Stimulated activated CD8-positive, alpha-beta memory T cell treated with anti-CD3 and anti-CD28 coated beads, Interleukin-4, amount 100 ng/mL, for 4 hours (primary cell): ENCODE measurements around the gene CPLX4.

Experiments used
- DNase-seq, 2 donors: peaks; one replicate each; pipeline ENCODE4 v3.0.0-alpha.2; 2020; ENCODE audit warnings: low read depth in 2 of 2, low spot score in 1 of 2

Gene CPLX4

DNA sequence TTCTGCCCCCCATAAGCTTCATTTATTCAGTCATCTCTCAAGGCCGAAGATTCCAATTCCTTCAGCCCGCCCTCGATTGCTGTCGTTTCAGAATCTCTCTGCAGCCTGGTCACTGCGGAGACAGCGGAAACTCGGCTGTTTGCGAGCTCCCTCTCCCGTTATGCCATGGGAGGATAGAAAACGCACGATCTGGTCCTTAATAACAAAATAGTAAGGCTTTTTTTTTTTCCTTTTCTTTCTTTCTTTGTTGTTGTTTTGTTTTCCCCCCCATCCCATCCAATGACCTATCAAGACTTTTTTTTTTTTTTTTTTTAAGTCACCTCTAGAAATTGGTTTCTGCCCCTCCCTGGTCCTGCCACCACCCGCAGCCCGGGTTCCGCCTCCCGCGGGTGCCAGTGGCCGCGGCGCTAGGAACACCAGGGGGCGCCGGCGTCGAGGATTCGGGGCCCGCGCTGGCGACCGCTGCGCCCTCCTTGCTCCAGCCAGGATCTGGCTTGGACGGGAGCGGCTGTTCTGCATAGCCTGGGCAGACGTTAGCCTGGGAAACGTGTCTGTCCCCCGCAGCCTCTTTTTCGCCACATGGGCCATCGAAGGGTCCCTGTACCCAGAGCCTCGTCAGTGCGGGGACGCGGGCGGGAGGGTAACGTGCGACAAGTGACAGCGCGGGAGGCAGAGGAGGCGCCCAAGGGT is 10.1 kb downstream of the CPLX4 start:
- peak; percentile 16 to 41 for DNase-seq

GRCh38 chr18:59306640-59307039 is 11.8 kb downstream of the CPLX4 start:
- no peak for DNase-seq

- DNase-seq: no peak
Observed at GRCh38 chr18:59305295-59305694, 13.2 kb downstream of the CPLX4 start.

DNA sequence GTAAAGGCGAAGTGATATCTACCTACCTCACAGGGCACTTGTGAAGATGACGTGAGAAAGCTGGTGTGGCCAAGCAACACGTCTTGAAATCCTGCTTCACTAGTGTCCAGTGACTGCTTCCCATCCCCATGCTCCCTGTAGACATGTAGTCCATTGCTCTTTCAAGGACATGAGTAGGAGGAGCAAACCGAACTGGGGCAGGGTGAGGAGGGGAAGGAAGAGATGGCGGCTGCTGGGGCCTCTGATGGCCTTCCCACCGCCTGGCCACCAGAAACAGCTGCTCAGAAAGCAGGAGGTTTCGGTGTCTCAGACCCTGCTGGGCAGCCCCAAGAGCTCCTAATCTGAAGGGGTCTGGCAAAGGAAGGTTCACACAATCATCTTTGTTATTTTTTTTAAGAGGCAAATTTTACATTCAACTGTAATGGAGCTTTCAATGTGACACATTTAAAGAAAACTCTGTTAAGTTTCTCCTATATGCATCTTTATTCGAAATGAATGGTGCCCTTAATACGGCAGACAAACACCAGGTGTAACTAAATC is 14.7 kb downstream of the CPLX4 start:
- no peak for DNase-seq

DNA sequence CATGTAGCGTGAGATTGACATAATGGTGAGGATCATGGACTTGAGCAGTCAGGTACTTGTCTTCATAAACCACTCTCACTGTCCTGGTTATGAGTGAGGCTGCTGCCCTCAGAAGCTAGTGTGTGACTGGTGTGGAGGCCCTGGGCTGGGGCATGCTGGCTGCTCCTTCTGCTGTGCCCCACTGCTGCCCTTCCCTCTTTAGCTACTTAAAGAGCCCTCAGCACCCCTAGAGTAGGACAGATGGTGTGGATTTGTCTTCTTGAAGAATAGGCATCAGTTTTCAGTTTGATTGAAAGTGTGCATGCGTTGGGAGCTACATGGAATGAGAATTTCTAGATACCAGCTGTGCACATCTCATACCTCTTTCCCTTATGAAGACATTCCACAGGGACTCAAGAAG is 15.4 kb downstream of the CPLX4 start:
- DNase-seq: no peak

GRCh38 chr18:59301929-59302328 is 16.5 kb downstream of the CPLX4 start:
- no peak for DNase-seq

GRCh38 chr18:59300676-59301285 is 17.7 kb downstream of the CPLX4 start:
- DNase-seq: no peak

DNA sequence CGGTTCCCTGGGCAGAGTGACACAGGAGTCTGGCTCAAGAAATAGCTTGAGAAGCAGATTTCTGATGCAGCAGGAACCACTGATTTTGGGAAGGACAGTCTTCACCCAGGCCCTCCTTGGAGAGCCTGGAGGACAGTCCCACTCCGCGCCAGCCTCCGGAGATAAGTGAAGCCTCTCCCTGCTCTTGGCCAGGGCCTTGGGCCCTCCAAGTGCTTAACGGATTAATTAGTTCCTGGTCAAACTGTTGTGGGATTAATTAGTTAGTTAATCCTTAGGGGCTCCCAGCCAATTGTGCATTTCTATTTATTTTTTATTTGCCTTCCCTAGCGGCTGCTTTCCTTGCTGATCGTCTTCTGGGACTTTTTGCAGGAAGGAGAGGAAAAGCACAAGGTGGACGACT is 19.6 kb downstream of the CPLX4 start:
- no peak for DNase-seq

GRCh38 chr18:59293317-59293716 is 25.1 kb downstream of the CPLX4 start:
- DNase-seq: no peak

GRCh38 chr18:59286341-59286740 is 32.1 kb downstream of the CPLX4 start:
- DNase-seq: no peak

DNA sequence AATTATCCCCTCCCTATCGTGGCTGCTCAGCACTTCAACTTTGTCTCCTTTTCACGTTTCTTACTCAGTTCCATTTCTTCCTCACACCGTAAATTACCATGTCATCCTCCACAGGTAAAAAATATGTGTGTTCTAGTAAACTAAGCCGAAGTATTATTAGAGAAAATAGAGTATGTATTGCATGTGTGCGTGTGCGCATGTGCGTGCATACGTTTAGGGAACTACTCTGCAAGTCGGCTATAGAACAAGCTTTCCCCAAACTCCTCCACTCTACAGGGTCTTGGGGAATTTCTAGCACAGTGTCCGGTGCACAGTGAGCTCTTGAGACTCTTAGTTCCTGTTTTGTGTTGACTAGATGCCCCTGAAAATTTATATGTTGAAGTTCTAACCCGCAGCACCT is 36.1 kb downstream of the CPLX4 start:
- DNase-seq: no peak

- no peak for DNase-seq
Observed at GRCh38 chr18:59279722-59280121, 38.7 kb downstream of the CPLX4 start.

GRCh38 chr18:59279193-59279592 is 39.3 kb downstream of the CPLX4 start:
- DNase-seq: no peak

DNA sequence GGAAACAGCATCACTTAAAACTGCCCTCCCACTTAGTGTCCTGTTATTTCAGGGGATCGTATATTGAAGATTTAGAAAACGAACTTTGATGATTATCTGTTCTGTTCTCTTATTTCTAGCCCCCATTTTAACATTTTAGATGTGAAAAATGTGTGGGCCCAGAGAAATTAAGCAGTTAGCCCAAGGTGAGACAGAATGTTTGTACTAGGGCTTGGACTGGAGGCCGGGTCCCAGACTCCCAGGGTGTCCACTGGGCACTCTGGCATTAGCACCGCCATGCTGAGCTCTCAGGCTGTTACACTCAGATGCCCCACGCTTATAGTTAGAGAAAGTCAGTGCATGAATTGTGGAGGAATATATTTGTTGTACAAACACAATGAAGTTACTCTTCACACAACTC is 39.7 kb downstream of the CPLX4 start:
- no peak for DNase-seq

DNA sequence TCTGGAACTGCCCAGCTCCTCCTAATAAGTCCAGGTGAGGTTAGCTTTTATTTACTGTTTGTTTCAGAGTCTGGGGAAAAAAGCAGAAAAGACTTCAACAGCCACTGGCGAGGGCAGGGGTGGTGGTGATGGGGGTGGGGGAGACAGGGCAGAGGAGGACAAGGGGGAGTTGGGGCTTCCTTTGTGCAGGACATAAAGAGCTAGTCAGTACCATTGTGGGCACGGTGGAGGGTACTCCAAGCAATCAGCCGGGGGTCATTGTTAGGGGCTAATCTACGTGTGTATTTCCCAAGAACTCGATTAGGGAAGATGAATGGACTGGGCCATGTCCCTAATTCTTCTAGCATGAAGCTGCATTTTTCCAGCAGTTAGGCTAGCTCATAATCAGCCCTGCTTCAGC is 42.4 kb downstream of the CPLX4 start:
- DNase-seq: no peak

DNA sequence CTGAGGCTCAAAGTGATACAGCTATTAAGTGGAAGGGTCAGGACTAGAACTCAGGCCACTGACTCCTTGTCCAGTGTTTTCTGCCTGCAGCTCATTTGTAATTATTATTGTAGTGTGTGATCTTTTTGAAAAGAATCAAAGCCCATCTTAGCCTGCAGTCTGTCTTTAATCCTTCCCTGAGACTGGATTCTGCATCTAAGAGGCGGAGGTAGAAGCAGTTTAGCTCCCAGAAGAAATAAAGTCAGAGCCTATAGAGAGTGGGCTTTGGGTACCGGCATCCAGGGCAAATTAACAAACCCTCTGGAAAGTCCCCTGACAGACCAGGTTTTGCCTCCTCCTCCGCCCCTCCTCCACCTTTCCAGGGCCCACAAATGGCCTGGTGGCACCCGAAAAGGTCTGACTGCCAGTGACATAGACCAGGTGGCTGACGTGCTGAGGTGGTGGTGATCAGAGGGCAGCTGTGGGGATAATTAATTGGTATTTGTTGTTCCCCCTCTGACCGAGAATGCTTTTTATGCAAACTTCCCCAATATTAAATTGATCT is 43.0 kb downstream of the CPLX4 start:
- DNase-seq: no peak

GRCh38 chr18:59274533-59274928 is 43.9 kb downstream of the CPLX4 start:
- DNase-seq: no peak

DNA sequence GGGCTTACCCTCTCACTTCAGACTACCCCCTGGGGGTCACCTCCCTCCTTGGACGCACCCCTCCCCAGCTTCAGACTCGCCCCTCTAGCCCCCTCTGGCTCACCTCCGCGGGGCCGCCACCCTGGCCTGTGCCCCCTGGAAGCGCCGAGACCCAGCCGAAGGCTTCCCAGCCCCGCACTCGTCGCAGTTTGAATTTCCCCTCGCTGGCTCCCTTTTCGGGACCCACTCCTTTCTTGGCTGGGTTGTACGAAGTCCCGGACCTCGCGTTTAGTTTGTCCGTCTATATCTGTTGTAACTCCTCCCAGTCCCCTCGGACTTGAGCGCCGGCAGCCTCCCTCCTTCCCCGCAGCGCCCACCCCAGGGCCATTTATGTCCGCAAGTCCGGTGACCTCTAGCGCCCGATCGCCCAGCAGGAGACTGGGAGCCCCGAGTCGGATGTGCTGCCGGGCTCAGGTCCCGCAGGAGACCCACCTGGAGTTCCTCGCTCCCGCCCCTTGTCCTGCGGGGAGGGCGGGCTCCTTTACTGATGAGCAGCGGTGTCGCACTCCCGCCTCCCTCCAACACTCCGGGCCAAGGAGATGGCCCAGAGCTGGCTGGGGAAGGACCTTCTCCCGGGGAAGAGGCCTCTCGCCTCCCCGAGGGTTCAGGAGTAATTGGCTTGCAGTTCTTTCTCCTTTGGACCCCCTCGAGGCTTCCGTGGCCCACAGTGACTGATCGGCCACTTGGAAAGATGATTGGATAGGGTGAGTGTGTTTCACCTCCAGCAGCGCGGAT is 44.5 kb downstream of the CPLX4 start:
- DNase-seq: no peak

DNA sequence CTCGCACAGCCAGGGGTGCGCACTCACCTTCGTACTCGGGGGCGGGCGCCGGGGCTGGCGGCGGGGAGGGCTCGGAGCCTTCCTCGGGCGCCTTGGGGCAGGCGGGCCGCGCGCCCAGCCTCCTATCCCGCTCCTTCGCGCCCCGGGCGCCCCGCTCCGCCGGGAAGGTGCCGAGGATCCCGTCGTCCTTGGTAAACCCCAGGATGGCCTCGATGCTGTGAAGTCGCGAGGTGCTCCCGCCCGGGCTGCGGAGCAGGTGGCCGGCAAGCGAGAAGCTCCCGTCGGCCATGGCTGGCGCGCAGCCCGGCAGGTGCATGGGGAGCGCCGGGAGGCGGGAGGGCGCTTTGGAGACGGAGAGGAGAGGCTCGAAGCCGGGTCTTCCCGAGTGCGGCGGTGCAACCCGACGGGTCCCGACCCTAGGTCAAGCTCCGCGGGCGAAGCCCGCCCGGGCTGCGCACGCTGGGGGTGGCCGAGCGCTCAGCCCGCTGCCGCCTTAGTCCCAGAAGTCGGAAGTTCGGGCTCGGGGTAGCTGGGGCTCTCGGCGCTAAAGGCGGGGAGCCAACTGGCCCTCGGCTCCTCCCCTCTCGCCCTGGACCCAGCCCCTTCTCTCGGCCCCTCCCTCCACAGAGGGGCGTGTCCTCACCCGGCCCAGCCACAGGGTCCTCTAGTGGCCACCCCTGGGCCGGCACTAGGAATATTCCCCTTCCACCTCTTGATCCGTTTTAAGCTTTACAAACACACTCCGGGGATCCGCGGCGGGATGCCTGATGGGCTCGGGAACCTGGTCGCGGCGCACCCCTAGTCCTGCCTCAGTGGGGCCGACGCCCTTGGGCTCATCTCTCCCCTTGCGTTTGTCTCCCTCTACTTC is 45.3 kb downstream of the CPLX4 start, which contains the start of gene RAX:
TSS of gene RAX (minus strand) at position 564 of the 868 bp plus-strand sequence. CDS start at position 316, 248 bp downstream.
- DNase-seq: no peak

- DNase-seq: no peak
Observed at GRCh38 chr18:59272221-59272888, 46.1 kb downstream of the CPLX4 start.
